HepG2 (cell line): ENCODE results near the gene PSAPL1. TPM values are rescaled to one million over a fixed set of nuclear protein-coding genes. Genes with fewer than 3 reads are reported as not detected.

Source experiments
- ATAC-seq: fragments of 200-7000 bp; cut with Tn5 transposase; 3 replicates; pipeline ENCODE4 v1.9.1; 2020; ENCODE audit warnings: mild to moderate bottlenecking, moderate library complexity
- BruUV-seq: library from RNA; stranded (reverse); fragments of 400-500 nt; replicated peaks from 2 replicates; lab custom pipeline; 2021; lab: Mats Ljungman, UMichigan
- CTCF ChIA-PET: fragments of 300-600 bp; formaldehyde crosslinking; extraction: SDS; loops from one replicate; lab custom pipeline; 2021; ENCODE audit warnings: low total read pairs, inconsistent platforms, low intra/inter-chr PET ratio; lab: Yijun Ruan, JAX
- POLR2A ChIA-PET: fragments of 350-600 bp; sonication (Branson Sonifier 250); formaldehyde crosslinking; loops from one replicate; lab custom pipeline; 2020; ENCODE audit warnings: antibody characterized with exemption, inconsistent platforms; lab: Yijun Ruan, JAX
- DNase-seq: peaks from one replicate; pipeline ENCODE4 v3.0.0-alpha.2; 2015; ENCODE audit warnings: low spot score
- FAIRE-seq: peaks from 3 replicates; lab custom pipeline; 2011; peaks lifted over from hg19 to GRCh38; lab: Jason Lieb, UNC
- H2AFZ ChIP-seq: one replicate; pipeline ENCODE4 v1.6.1; 2011; ENCODE audit warnings: low read length, inconsistent platforms
- H3K27ac ChIP-seq: fragments of 300-600 bp; 3 replicates; pipeline ENCODE4 v1.8.0; 2011; ENCODE audit warnings: mixed run types, mild to moderate bottlenecking, mixed read lengths, low read length, inconsistent platforms; ENCODE audit not compliant: insufficient read depth; ENCODE audit errors: extremely low read length
- H3K27me3 ChIP-seq, 2 experiments: fragments of 200-600 bp in 1 of 2; 2 replicates in 1 of 2; 3 replicates in 1 of 2; pipeline versions ENCODE4 v1.6.0 to v1.8.0; 2011; ENCODE audit warnings: low read length in 2 of 2, mild to moderate bottlenecking in 2 of 2, moderate library complexity in 2 of 2, inconsistent platforms in 1 of 2; ENCODE audit not compliant: insufficient read depth in 2 of 2, control insufficient read depth in 1 of 2
- H3K36me3 ChIP-seq, 2 experiments: fragments of 200-600 bp in 1 of 2; replicated peaks in 1 of 2; 2 replicates in 1 of 2; 3 replicates in 1 of 2; pipeline versions ENCODE4 v1.5.1 to v1.8.0; 2011; ENCODE audit warnings: low read length in 2 of 2, inconsistent platforms in 1 of 2; ENCODE audit not compliant: insufficient read depth in 2 of 2, control insufficient read depth in 1 of 2
- H3K4me1 ChIP-seq: 2 replicates; pipeline ENCODE4 v1.5.1; 2012; ENCODE audit warnings: low read length, inconsistent platforms; ENCODE audit not compliant: insufficient read depth
- H3K4me2 ChIP-seq: 2 replicates; pipeline ENCODE4 v1.6.0; 2011; ENCODE audit warnings: low read depth, low read length, inconsistent platforms
- H3K4me3 ChIP-seq, 3 experiments: fragments of 200-600 bp in 1 of 3; sonication (generic), shearing (Covaris generic) in 1 of 3; replicated peaks in 1 of 3; 2 replicates each; pipeline ENCODE4 v1.5.1; 2011 to 2016; ENCODE audit warnings: low read length in 3 of 3, inconsistent platforms in 2 of 3, low read depth in 2 of 3, mild to moderate bottlenecking in 2 of 3, control low read depth in 1 of 3, mixed read lengths in 1 of 3; ENCODE audit not compliant: insufficient read depth in 1 of 3
- H3K79me2 ChIP-seq: one replicate; pipeline ENCODE4 v1.6.1; 2011; ENCODE audit warnings: low read length, inconsistent platforms; ENCODE audit not compliant: insufficient read depth
- H3K9ac ChIP-seq: 2 replicates; pipeline ENCODE4 v1.6.0; 2011; ENCODE audit warnings: mild to moderate bottlenecking, low read depth, low read length, inconsistent platforms; ENCODE audit not compliant: insufficient read depth
- H3K9me3 ChIP-seq: 2 replicates; pipeline ENCODE4 v1.5.1; 2012; ENCODE audit warnings: mild to moderate bottlenecking, low read length
- H4K20me1 ChIP-seq: 2 replicates; pipeline ENCODE4 v1.6.0; 2011; ENCODE audit warnings: inconsistent platforms, mild to moderate bottlenecking, low read length, moderate library complexity; ENCODE audit not compliant: insufficient read depth
- ATF7 ChIP-seq, 2 experiments: fragments of 450-650 bp in 1 of 2; sonication (generic) in 1 of 2; formaldehyde crosslinking in 1 of 2; IDR thresholded peaks; 2 replicates each; pipeline versions ENCODE4 v1.4.0 to v1.6.1; 2016 to 2020; ENCODE audit warnings: antibody characterized with exemption in 1 of 2, mild to moderate bottlenecking in 1 of 2, missing genetic modification reagents in 1 of 2
- CREB1 ChIP-seq, 2 experiments: fragments of 450-650 bp in 1 of 2; IDR thresholded peaks; 2 replicates each; pipeline ENCODE4 v1.6.1; 2016 to 2017; ENCODE audit warnings: control low read depth in 1 of 2, mild to moderate bottlenecking in 1 of 2, missing compliant biosample characterization in 1 of 2, missing genetic modification characterization in 1 of 2
- PLRG1 ChIP-seq: fragments of 450-650 bp; conservative IDR thresholded peaks from 2 replicates; pipeline ENCODE4 v1.6.1; 2016
- THAP8 ChIP-seq: sonication (generic); formaldehyde crosslinking; IDR thresholded peaks from 2 replicates; pipeline ENCODE4 v1.5.1; 2020; ENCODE audit warnings: missing genetic modification reagents, mild to moderate bottlenecking, borderline replicate concordance
- WGBS: methylation state at CpG from one replicate; pipeline ENCODE4 v1.1.6; 2017; ENCODE audit warnings: low lambda C conversion rate; 5-methylcytosine and 5-hydroxymethylcytosine counted together
- in situ Hi-C: cut with HindIII; loops from 2 replicates; pipeline ENCODE4 v1.10.0; 2017; ENCODE audit warnings: low pct_unique_long_range_greater_than_20kb; ENCODE audit not compliant: extremely low pct_ligation_motif_present
- intact Hi-C: fragments of 100-400 bp; cut with micrococcal nuclease; formaldehyde crosslinking; loops from one replicate; pipeline ENCODE4 v1.10.0; 2022; ENCODE audit not compliant: unreplicated experiment
- polyA plus RNA-seq, 8 experiments: library from polyadenylated mRNA; depleted of rRNA in 3 of 8; stranded (reverse) in 7 of 8; unstranded in 1 of 8; fragments of >200 nt; fragmentation: Illumina TruSeq in 4 of 8; extraction: Trizol in 4 of 8; gene quantifications; 2 replicates each; pipeline versions ENCODE4 v1.2.1 to v1.2.3, GENCODE V29; 2011 to 2016; ENCODE audit warnings: low read depth in 4 of 8, missing spikeins in 1 of 8, mixed read lengths in 1 of 8; ENCODE audit not compliant: insufficient read depth in 1 of 8
- total RNA-seq, 5 experiments: library from RNA; depleted of rRNA; stranded (reverse); fragments of >200 nt; fragmentation: Illumina TruSeq; extraction: Trizol; gene quantifications; 2 replicates each; pipeline ENCODE4 v1.2.3, GENCODE V29; 2016; ENCODE audit warnings: low read depth in 1 of 5
- TF ChIP-seq, protein P1 (sequence below): sonication (generic); formaldehyde crosslinking; IDR thresholded peaks from 2 replicates; pipeline ENCODE4 v1.4.0; 2020; ENCODE audit warnings: missing genetic modification reagents, borderline replicate concordance
- TF ChIP-seq, protein P2 (sequence below): IDR thresholded peaks from 2 replicates; pipeline ENCODE4 v1.6.1; 2012; ENCODE audit warnings: low read length, improper control_type of control experiment

Gene PSAPL1
- total and polyA plus RNA-seq, 2 of the 13 experiments (the other 11 are each of a cell fraction or from before 2014, with no cell fraction given): 0.02 to 0.16 TPM

DNA sequence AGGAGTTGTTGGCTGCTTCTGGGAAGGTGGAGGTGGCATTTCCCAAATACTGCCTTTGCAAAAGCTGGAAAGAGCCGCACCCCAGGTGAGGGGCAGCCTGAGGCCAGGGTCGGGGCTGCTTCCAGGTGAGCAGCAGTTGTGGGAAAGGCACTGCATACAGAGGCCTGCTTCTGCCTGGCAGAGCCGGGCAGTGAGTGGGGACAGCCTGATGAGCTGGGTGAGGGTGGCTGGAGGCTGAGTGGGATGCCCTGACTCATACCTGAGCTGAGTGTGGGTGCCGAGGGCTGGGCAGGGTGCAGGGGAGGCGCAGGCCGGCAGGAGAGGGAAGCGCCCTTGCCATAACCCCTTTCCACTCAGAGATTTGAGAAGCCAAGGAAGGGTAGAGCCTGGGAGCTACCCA lies 6.5 kb upstream of the PSAPL1 start (continued):
- no peak for TF ChIP-seq THAP8 (CRISPR knock-in tag)

DNA sequence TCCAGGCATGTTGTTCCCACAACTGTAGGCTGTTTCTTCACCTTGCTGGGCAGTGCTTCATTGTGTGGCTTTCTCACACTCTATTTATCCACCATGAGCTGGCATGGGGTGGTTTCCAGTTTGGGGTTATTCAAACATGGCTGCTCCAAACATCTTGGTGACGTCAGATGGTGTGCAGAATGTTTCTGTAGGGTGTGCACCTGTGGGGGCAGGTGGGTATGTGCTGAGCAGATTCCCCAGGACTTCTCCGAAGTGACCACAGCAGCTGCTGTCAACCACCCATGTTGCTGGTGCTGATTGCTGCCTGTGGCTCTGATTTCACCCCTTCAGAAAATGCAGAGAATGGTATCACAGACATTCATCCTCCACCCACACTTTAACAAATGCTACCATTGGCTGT lies 5.0 kb upstream of the PSAPL1 start:
- H3K79me2 ChIP-seq: no peaks in the 10 kb centered on the region
- POLR2A ChIA-PET: no interaction called here
- no peaks in the 10 kb centered on the region for H3K9me3 ChIP-seq
- intact Hi-C loops (no loop called here), in situ Hi-C loops (no loop called here)
- no peak overlapping the region for H2AFZ ChIP-seq
- DNase-seq: no peak
- peaks cover 0 to 3% of the 10 kb centered on the region in 2 experiments; a peak in 1 of 5 replicates for H3K27me3 ChIP-seq
- no peak overlapping the region for H3K4me3 ChIP-seq
- no peaks in the 10 kb centered on the region for H3K36me3 ChIP-seq
- peaks cover 20% of the 10 kb centered on the region for H3K4me1 ChIP-seq
- BruUV-seq: no TSS peak
- TF ChIP-seq PLRG1 (no peak), ATF7 (IDR thresholded peaks at IDR 0.05) (peak; percentile 42), ATF7 (CRISPR knock-in tag; IDR thresholded peaks at IDR 0.05) (no peak), CREB1 (IDR thresholded peaks at IDR 0.05) (peak; percentile 89), CREB1 (CRISPR knock-in tag; IDR thresholded peaks at IDR 0.05) (no peak)
- FAIRE-seq: no peak
- no peak overlapping the region for H3K4me2 ChIP-seq
- CTCF ChIA-PET: no interaction called here
- H3K27ac ChIP-seq: no peak overlapping the region
- no peaks in the 10 kb centered on the region for H4K20me1 ChIP-seq
- 0% methylated on average over 1 of the region's 2 CpGs for WGBS
- H3K9ac ChIP-seq: no peak overlapping the region
- ATAC-seq: no peak

DNA sequence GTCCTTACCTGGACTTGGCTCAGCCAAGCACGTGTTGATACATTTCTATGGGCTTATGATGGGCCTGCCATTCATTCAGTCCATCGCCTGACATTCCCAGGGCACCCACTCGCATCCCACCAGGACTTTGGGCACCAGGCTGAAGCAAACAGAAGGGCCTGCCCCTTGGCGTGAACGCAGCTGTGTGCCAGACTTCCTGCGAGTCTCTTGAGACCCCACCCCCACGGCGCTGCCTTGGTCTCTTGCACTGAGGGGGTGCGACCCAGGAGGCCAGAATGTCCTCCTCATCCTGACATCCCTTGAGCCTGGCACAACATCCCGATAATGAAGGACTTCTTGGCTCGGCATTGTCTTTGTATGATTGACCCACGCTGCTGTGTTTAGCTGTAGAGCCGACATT lies 1.5 kb upstream of the PSAPL1 start:
- Histone ChIP-seq H3K27ac (no peak overlapping the region), H3K4me1 (peaks cover 24% of the 10 kb centered on the region), H4K20me1 (no peaks in the 10 kb centered on the region), H3K9me3 (no peaks in the 10 kb centered on the region), H2AFZ (no peak overlapping the region), H3K9ac (no peak overlapping the region), H3K79me2 (no peaks in the 10 kb centered on the region), H3K36me3 (no peaks in the 10 kb centered on the region), H3K4me3 (no peak overlapping the region), H3K4me2 (0 out of 2 replicates have a peak overlapping the region, but pooled peaks have one; percentile 70), H3K27me3 (peaks cover 2 to 26% of the 10 kb centered on the region in 2 experiments; a peak in 3 of 5 replicates)
- CTCF ChIA-PET: no interaction called here
- intact Hi-C loops (no loop called here), in situ Hi-C loops (no loop called here)
- WGBS: 77% methylated on average over 6 of the region's 13 CpGs
- no peak for ATAC-seq
- FAIRE-seq: no peak
- no peak for DNase-seq
- BruUV-seq: no TSS peak
- POLR2A ChIA-PET: no interaction called here
- TF ChIP-seq, protein P1, sequence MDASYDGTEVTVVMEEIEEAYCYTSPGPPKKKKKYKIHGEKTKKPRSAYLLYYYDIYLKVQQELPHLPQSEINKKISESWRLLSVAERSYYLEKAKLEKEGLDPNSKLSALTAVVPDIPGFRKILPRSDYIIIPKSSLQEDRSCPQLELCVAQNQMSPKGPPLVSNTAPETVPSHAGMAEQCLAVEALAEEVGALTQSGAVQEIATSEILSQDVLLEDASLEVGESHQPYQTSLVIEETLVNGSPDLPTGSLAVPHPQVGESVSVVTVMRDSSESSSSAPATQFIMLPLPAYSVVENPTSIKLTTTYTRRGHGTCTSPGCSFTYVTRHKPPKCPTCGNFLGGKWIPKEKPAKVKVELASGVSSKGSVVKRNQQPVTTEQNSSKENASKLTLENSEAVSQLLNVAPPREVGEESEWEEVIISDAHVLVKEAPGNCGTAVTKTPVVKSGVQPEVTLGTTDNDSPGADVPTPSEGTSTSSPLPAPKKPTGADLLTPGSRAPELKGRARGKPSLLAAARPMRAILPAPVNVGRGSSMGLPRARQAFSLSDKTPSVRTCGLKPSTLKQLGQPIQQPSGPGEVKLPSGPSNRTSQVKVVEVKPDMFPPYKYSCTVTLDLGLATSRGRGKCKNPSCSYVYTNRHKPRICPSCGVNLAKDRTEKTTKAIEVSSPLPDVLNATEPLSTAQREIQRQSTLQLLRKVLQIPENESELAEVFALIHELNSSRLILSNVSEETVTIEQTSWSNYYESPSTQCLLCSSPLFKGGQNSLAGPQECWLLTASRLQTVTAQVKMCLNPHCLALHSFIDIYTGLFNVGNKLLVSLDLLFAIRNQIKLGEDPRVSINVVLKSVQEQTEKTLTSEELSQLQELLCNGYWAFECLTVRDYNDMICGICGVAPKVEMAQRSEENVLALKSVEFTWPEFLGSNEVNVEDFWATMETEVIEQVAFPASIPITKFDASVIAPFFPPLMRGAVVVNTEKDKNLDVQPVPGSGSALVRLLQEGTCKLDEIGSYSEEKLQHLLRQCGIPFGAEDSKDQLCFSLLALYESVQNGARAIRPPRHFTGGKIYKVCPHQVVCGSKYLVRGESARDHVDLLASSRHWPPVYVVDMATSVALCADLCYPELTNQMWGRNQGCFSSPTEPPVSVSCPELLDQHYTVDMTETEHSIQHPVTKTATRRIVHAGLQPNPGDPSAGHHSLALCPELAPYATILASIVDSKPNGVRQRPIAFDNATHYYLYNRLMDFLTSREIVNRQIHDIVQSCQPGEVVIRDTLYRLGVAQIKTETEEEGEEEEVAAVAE (CRISPR knock-in tag): no peak
- TF ChIP-seq, protein P2, sequence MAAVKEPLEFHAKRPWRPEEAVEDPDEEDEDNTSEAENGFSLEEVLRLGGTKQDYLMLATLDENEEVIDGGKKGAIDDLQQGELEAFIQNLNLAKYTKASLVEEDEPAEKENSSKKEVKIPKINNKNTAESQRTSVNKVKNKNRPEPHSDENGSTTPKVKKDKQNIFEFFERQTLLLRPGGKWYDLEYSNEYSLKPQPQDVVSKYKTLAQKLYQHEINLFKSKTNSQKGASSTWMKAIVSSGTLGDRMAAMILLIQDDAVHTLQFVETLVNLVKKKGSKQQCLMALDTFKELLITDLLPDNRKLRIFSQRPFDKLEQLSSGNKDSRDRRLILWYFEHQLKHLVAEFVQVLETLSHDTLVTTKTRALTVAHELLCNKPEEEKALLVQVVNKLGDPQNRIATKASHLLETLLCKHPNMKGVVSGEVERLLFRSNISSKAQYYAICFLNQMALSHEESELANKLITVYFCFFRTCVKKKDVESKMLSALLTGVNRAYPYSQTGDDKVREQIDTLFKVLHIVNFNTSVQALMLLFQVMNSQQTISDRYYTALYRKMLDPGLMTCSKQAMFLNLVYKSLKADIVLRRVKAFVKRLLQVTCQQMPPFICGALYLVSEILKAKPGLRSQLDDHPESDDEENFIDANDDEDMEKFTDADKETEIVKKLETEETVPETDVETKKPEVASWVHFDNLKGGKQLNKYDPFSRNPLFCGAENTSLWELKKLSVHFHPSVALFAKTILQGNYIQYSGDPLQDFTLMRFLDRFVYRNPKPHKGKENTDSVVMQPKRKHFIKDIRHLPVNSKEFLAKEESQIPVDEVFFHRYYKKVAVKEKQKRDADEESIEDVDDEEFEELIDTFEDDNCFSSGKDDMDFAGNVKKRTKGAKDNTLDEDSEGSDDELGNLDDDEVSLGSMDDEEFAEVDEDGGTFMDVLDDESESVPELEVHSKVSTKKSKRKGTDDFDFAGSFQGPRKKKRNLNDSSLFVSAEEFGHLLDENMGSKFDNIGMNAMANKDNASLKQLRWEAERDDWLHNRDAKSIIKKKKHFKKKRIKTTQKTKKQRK: no peak
